HepG2 (cell line): ENCODE measurements around the gene CLPTM1. TPM values are rescaled to one million over a fixed set of nuclear protein-coding genes. Genes with fewer than 3 reads are reported as not detected.
A peak's percentile ranks its signal among the peaks of the same experiment; 100 is the strongest.

Experiments
- KLF13 ChIP-seq: sonication (generic); formaldehyde crosslinking; IDR thresholded peaks from 2 replicates; pipeline ENCODE4 v1.4.0; 2020; ENCODE audit warnings: mild to moderate bottlenecking, missing genetic modification reagents
- MED8 ChIP-seq: sonication (generic); formaldehyde crosslinking; IDR thresholded peaks from 2 replicates; pipeline ENCODE4 v1.8.1; 2023; ENCODE audit warnings: mild to moderate bottlenecking, missing genetic modification reagents; ENCODE audit not compliant: insufficient replicate concordance
- MIER2 ChIP-seq: IDR thresholded peaks from 2 replicates; pipeline ENCODE4 v1.6.1; 2016; ENCODE audit warnings: missing biosample characterization, missing genetic modification reagents
- MIXL1 ChIP-seq: IDR thresholded peaks from 2 replicates; pipeline ENCODE4 v1.6.1; 2016
- NCOA1 ChIP-seq: sonication (generic); formaldehyde crosslinking; IDR thresholded peaks from 2 replicates; pipeline ENCODE4 v1.9.0; 2021; ENCODE audit warnings: missing genetic modification reagents
- REL ChIP-seq: sonication (generic); formaldehyde crosslinking; conservative IDR thresholded peaks from 2 replicates; pipeline ENCODE4 v1.8.0; 2022; ENCODE audit warnings: mild to moderate bottlenecking, missing genetic modification reagents, moderate library complexity
- RORA ChIP-seq: sonication (generic); formaldehyde crosslinking; IDR thresholded peaks from 2 replicates; pipeline ENCODE4 v1.5.0; 2020; ENCODE audit warnings: mild to moderate bottlenecking, missing genetic modification reagents, moderate library complexity
- STAG1 ChIP-seq: sonication (generic); formaldehyde crosslinking; IDR thresholded peaks from 2 replicates; pipeline ENCODE4 v1.4.0; 2020; ENCODE audit warnings: missing genetic modification reagents
- ZBTB21 ChIP-seq: sonication (generic); formaldehyde crosslinking; IDR thresholded peaks from 2 replicates; pipeline ENCODE4 v1.4.0; 2020; ENCODE audit warnings: missing genetic modification reagents
- ZFP90 ChIP-seq: sonication (generic); formaldehyde crosslinking; IDR thresholded peaks from 2 replicates; pipeline ENCODE4 v1.8.0; 2022; ENCODE audit warnings: missing genetic modification reagents, mild to moderate bottlenecking, inconsistent platforms, borderline replicate concordance
- ZNF136 ChIP-seq: sonication (generic); formaldehyde crosslinking; IDR thresholded peaks from 2 replicates; pipeline ENCODE4 v1.8.1; 2022; ENCODE audit warnings: low read depth, mild to moderate bottlenecking, moderate library complexity, missing genetic modification reagents
- ZNF230 ChIP-seq: sonication (generic); formaldehyde crosslinking; IDR thresholded peaks from 2 replicates; pipeline ENCODE4 v1.4.0; 2020; ENCODE audit warnings: mild to moderate bottlenecking, missing genetic modification reagents
- ZNF33B ChIP-seq: sonication (generic); formaldehyde crosslinking; IDR thresholded peaks from 2 replicates; pipeline ENCODE4 v1.5.1; 2020; ENCODE audit warnings: mild to moderate bottlenecking, missing genetic modification reagents
- ZNF546 ChIP-seq: sonication (generic); formaldehyde crosslinking; conservative IDR thresholded peaks from 2 replicates; pipeline ENCODE4 v1.8.1; 2023; ENCODE audit warnings: mild to moderate bottlenecking, missing genetic modification reagents
- ZNF605 ChIP-seq: sonication (generic); formaldehyde crosslinking; IDR thresholded peaks from 2 replicates; pipeline ENCODE4 v1.8.0; 2022; ENCODE audit warnings: mild to moderate bottlenecking, missing genetic modification reagents
- ZZZ3 ChIP-seq: sonication (generic); formaldehyde crosslinking; IDR thresholded peaks from 2 replicates; pipeline ENCODE4 v1.4.0; 2020; ENCODE audit warnings: missing genetic modification reagents, mild to moderate bottlenecking, borderline replicate concordance
- polyA plus RNA-seq, 8 experiments: library from polyadenylated mRNA; depleted of rRNA in 3 of 8; stranded (reverse) in 7 of 8; unstranded in 1 of 8; fragments of >200 nt; fragmentation: Illumina TruSeq in 4 of 8; extraction: Trizol in 4 of 8; gene quantifications; 2 replicates each; pipeline versions ENCODE4 v1.2.1 to v1.2.3, GENCODE V29; 2011 to 2016; ENCODE audit warnings: low read depth in 4 of 8, missing spikeins in 1 of 8, mixed read lengths in 1 of 8; ENCODE audit not compliant: insufficient read depth in 1 of 8
- total RNA-seq, 5 experiments: library from RNA; depleted of rRNA; stranded (reverse); fragments of >200 nt; fragmentation: Illumina TruSeq; extraction: Trizol; gene quantifications; 2 replicates each; pipeline ENCODE4 v1.2.3, GENCODE V29; 2016; ENCODE audit warnings: low read depth in 1 of 5
- TF ChIP-seq, protein P1 (sequence below): sonication (generic); formaldehyde crosslinking; IDR thresholded peaks from 2 replicates; pipeline ENCODE4 v1.4.0; 2020; ENCODE audit warnings: missing genetic modification reagents
- TF ChIP-seq, protein P2 (sequence below): sonication (generic); formaldehyde crosslinking; IDR thresholded peaks from 2 replicates; pipeline ENCODE4 v1.4.0; 2020; ENCODE audit warnings: mild to moderate bottlenecking, missing genetic modification reagents
- TF ChIP-seq, protein P3 (sequence below): sonication (generic); formaldehyde crosslinking; IDR thresholded peaks from 2 replicates; pipeline ENCODE4 v1.4.0; 2020; ENCODE audit warnings: missing genetic modification reagents
- TF ChIP-seq, protein P4 (sequence below): sonication (generic); formaldehyde crosslinking; IDR thresholded peaks from 2 replicates; pipeline ENCODE4 v1.5.1; 2020; ENCODE audit warnings: mild to moderate bottlenecking, missing genetic modification reagents
- TF ChIP-seq, protein P5 (sequence below): sonication (generic); formaldehyde crosslinking; IDR thresholded peaks from 2 replicates; pipeline ENCODE4 v1.5.0; 2020; ENCODE audit warnings: missing genetic modification reagents, mild to moderate bottlenecking, borderline replicate concordance

CLPTM1 gene
- total and polyA plus RNA-seq, 2 of the 13 experiments (the other 11 are each of a cell fraction or from before 2014, with no cell fraction given) = 34.9 to 42.8 TPM

DNA sequence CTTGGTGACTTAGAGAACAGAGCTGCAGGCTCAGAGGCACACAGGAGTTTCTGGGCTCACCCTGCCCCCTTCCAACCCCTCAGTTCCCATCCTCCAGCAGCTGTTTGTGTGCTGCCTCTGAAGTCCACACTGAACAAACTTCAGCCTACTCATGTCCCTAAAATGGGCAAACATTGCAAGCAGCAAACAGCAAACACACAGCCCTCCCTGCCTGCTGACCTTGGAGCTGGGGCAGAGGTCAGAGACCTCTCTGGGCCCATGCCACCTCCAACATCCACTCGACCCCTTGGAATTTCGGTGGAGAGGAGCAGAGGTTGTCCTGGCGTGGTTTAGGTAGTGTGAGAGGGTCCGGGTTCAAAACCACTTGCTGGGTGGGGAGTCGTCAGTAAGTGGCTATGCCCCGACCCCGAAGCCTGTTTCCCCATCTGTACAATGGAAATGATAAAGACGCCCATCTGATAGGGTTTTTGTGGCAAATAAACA is 30.9 kb upstream of the CLPTM1 start (continued):
- TF ChIP-seq, protein P1, sequence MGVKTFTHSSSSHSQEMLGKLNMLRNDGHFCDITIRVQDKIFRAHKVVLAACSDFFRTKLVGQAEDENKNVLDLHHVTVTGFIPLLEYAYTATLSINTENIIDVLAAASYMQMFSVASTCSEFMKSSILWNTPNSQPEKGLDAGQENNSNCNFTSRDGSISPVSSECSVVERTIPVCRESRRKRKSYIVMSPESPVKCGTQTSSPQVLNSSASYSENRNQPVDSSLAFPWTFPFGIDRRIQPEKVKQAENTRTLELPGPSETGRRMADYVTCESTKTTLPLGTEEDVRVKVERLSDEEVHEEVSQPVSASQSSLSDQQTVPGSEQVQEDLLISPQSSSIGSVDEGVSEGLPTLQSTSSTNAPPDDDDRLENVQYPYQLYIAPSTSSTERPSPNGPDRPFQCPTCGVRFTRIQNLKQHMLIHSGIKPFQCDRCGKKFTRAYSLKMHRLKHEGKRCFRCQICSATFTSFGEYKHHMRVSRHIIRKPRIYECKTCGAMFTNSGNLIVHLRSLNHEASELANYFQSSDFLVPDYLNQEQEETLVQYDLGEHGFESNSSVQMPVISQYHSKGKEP = no peak
- no peak for TF ChIP-seq RORA
- TF ChIP-seq NCOA1 (CRISPR knock-in tag) = peak; percentile 100
- TF ChIP-seq STAG1 (CRISPR knock-in tag) = peak; percentile 40
- TF ChIP-seq, protein P2, sequence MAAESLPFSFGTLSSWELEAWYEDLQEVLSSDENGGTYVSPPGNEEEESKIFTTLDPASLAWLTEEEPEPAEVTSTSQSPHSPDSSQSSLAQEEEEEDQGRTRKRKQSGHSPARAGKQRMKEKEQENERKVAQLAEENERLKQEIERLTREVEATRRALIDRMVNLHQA (CRISPR knock-in tag) = no peak
- TF ChIP-seq MED8 (CRISPR knock-in tag) = peak; percentile 99
- TF ChIP-seq ZNF33B = 0 out of 2 replicates have a peak, but pooled peaks have one; percentile 27
- TF ChIP-seq REL (CRISPR knock-in tag) = no peak
- peak; percentile 94 for TF ChIP-seq MIXL1 (CRISPR knock-in tag)
- TF ChIP-seq, protein P3, sequence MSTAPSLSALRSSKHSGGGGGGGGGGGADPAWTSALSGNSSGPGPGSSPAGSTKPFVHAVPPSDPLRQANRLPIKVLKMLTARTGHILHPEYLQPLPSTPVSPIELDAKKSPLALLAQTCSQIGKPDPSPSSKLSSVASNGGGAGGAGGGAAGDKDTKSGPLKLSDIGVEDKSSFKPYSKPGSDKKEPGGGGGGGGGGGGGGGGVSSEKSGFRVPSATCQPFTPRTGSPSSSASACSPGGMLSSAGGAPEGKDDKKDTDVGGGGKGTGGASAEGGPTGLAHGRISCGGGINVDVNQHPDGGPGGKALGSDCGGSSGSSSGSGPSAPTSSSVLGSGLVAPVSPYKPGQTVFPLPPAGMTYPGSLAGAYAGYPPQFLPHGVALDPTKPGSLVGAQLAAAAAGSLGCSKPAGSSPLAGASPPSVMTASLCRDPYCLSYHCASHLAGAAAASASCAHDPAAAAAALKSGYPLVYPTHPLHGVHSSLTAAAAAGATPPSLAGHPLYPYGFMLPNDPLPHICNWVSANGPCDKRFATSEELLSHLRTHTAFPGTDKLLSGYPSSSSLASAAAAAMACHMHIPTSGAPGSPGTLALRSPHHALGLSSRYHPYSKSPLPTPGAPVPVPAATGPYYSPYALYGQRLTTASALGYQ (CRISPR knock-in tag) = peak; percentile 94
- TF ChIP-seq KLF13 (CRISPR knock-in tag) = no peak
- TF ChIP-seq ZNF230 (CRISPR knock-in tag) = no peak
- TF ChIP-seq ZNF136 = peak; percentile 41; the same call in 1 of the 2 replicates
- TF ChIP-seq ZNF605 = peak; percentile 27; the same call in 1 of the 2 replicates
- TF ChIP-seq, protein P4, sequence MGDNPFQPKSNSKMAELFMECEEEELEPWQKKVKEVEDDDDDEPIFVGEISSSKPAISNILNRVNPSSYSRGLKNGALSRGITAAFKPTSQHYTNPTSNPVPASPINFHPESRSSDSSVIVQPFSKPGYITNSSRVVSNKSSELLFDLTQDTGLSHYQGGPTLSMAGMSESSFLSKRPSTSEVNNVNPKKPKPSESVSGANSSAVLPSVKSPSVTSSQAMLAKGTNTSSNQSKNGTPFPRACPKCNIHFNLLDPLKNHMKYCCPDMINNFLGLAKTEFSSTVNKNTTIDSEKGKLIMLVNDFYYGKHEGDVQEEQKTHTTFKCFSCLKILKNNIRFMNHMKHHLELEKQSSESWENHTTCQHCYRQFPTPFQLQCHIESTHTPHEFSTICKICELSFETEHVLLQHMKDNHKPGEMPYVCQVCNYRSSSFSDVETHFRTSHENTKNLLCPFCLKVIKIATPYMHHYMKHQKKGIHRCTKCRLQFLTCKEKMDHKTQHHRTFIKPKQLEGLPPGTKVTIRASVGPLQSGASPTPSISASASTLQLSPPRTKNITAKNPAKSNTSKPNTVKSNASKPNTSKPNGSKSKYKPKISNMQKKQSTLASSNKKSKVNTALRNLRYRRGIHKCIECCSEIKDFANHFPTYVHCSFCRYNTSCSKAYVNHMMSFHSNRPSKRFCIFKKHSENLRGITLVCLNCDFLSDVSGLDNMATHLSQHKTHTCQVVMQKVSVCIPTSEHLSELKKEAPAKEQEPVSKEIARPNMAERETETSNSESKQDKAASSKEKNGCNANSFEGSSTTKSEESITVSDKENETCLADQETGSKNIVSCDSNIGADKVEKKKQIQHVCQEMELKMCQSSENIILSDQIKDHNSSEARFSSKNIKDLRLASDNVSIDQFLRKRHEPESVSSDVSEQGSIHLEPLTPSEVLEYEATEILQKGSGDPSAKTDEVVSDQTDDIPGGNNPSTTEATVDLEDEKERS (CRISPR knock-in tag) = peak; percentile 86; the same call in 1 of the 2 replicates
- TF ChIP-seq ZNF546 = peak; percentile 80; the same call in 1 of the 2 replicates
- peak; percentile 76 for TF ChIP-seq MIER2 (CRISPR knock-in tag)
- TF ChIP-seq, protein P5, sequence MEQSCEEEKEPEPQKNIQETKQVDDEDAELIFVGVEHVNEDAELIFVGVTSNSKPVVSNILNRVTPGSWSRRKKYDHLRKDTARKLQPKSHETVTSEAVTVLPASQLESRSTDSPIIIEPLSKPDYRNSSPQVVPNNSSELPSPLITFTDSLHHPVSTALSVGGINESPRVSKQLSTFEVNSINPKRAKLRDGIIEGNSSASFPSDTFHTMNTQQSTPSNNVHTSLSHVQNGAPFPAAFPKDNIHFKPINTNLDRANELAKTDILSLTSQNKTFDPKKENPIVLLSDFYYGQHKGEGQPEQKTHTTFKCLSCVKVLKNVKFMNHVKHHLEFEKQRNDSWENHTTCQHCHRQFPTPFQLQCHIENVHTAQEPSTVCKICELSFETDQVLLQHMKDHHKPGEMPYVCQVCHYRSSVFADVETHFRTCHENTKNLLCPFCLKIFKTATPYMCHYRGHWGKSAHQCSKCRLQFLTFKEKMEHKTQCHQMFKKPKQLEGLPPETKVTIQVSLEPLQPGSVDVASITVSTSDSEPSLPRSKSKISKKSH (CRISPR knock-in tag) = no peak
- peak; percentile 62; the same call in 1 of the 2 replicates for TF ChIP-seq ZBTB21 (CRISPR knock-in tag)
- TF ChIP-seq ZZZ3 (CRISPR knock-in tag) = no peak
- 0 out of 2 replicates have a peak, but pooled peaks have one; percentile 9 for TF ChIP-seq ZFP90 (CRISPR knock-in tag)
